ENCODE data around the gene RAD21L1. TPM values are rescaled to one million over a fixed set of nuclear protein-coding genes. Genes with fewer than 3 reads are reported as not detected.

The RAD21L1 gene
- total RNA-seq, 1 donor from 2014 or later, result not detected

DNA sequence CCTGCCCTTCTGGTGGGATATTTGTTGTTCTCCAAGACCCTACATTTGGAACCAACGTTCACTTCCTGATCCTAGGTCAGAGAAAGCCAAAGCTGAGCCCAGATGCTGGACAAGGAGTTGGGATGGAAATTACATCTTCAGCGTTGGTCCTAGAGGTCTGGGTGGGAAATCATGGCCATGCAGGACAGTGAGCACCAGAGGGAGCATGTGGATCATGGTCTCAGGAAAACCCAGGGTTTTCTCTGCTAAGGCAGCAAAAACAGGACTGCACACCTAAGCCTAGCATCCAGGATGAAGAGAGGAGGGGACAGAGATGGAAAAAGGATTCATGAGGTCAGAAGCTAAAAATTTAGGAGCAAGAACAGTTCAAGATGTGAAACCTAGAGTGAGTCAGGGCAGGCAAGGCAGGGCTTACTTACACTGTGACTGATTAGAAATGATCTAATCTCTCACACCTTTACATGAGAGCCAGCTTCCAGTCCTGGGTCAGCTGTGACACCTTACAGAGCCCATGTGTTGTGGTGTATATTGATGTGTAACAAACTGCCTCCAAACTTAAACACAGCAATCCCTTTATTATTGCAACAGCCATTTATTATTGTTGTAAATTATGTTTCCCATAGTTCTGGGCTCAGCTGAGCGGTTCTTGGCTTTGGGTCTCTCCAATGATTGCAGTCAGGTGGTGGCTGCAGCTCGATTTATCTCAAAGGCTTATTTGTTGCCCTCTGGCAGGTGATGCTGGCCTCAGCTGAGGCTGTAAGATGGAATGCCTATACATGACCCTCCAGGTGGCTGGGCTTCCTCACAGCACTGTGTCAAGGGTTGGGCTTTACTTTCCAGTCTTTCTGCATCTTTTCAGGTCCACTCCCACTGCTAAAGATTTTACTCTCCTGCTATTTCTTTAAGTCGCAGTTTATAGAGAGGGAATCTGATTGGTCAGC lies 16.1 kb upstream of the RAD21L1 start:
- peaks cover 43% of the 10 kb centered on the region for H3K27me3 Mint-ChIP-seq
- H3K27ac Mint-ChIP-seq, result no peak overlapping the region
- H3K4me3 Mint-ChIP-seq (ENCODE audit: low read depth), result no peak overlapping the region
- peak; percentile 14 for TF ChIP-seq CTCF (IDR thresholded peaks at IDR 0.05; ENCODE audit: unreplicated experiment)
- no peak for DNase-seq (ENCODE audit: low spot score, unreplicated experiment)
- no peaks in the 10 kb centered on the region for H3K4me1 Mint-ChIP-seq (ENCODE audit: low read depth)
- H3K36me3 Mint-ChIP-seq (ENCODE audit: insufficient read depth), result no peaks in the 10 kb centered on the region
- no peaks in the 10 kb centered on the region for H3K9me3 Mint-ChIP-seq (ENCODE audit: low read depth)

- no peak overlapping the region for H3K4me3 Mint-ChIP-seq (ENCODE audit: low read depth)
- no peaks in the 10 kb centered on the region for H3K9me3 Mint-ChIP-seq (ENCODE audit: low read depth)
- TF ChIP-seq CTCF (IDR thresholded peaks at IDR 0.05; ENCODE audit: unreplicated experiment), result no peak
- H3K27me3 Mint-ChIP-seq, result peaks cover 50% of the 10 kb centered on the region
- no peak overlapping the region for H3K27ac Mint-ChIP-seq
- H3K36me3 Mint-ChIP-seq (ENCODE audit: insufficient read depth), result no peaks in the 10 kb centered on the region
- DNase-seq (ENCODE audit: low spot score, unreplicated experiment), result no peak
- H3K4me1 Mint-ChIP-seq (ENCODE audit: low read depth), result no peaks in the 10 kb centered on the region
Measured at GRCh38 chr20:1210501-1210900, 15.3 kb upstream of the RAD21L1 start.

DNA sequence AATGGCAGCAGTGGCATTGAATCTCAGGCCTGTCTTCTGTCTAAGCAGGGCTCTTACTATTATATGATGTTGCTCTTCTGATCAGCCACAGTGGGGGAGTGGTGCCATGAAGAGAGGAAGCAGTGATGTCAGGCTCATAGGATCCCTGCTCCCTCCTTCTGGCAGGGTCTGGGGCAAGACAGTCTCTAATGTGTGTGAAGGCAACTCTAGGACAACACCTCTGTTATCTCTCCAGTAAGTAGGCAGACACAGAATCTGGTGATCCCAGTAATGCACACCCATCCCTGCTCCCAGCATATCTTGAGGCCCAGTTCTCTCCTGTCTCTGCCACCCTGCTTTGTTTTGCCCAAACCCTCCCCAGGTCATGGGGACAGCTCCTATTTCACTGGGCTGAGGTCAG lies 13.8 kb upstream of the RAD21L1 start:
- Mint-ChIP-seq H3K27ac (no peak overlapping the region), H3K36me3 (ENCODE audit: insufficient read depth) (no peaks in the 10 kb centered on the region), H3K4me1 (ENCODE audit: low read depth) (no peaks in the 10 kb centered on the region), H3K9me3 (ENCODE audit: low read depth) (no peaks in the 10 kb centered on the region), H3K4me3 (ENCODE audit: low read depth) (no peak overlapping the region), H3K27me3 (peaks cover 50% of the 10 kb centered on the region)
- no peak for DNase-seq (ENCODE audit: low spot score, unreplicated experiment)
- TF ChIP-seq CTCF (IDR thresholded peaks at IDR 0.05; ENCODE audit: unreplicated experiment), result no peak

GRCh38 chr20:1212607-1213396 lies 13.0 kb upstream of the RAD21L1 start:
- H3K4me1 Mint-ChIP-seq (ENCODE audit: low read depth), result no peaks in the 10 kb centered on the region
- no peaks in the 10 kb centered on the region for H3K9me3 Mint-ChIP-seq (ENCODE audit: low read depth)
- no peak overlapping the region for H3K4me3 Mint-ChIP-seq (ENCODE audit: low read depth)
- peak; percentile 33 for DNase-seq (ENCODE audit: low spot score, unreplicated experiment)
- H3K27ac Mint-ChIP-seq, result no peak overlapping the region
- TF ChIP-seq CTCF (IDR thresholded peaks at IDR 0.05; ENCODE audit: unreplicated experiment), result peak; percentile 90
- H3K27me3 Mint-ChIP-seq, result peaks cover 46% of the 10 kb centered on the region
- no peaks in the 10 kb centered on the region for H3K36me3 Mint-ChIP-seq (ENCODE audit: insufficient read depth)

GRCh38 chr20:1214838-1215261 lies 11.0 kb upstream of the RAD21L1 start:
- H3K27ac Mint-ChIP-seq, result no peak overlapping the region
- no peak for DNase-seq (ENCODE audit: low spot score, unreplicated experiment)
- no peak for TF ChIP-seq CTCF (IDR thresholded peaks at IDR 0.05; ENCODE audit: unreplicated experiment)
- H3K9me3 Mint-ChIP-seq (ENCODE audit: low read depth), result peaks cover 4% of the 10 kb centered on the region
- H3K4me3 Mint-ChIP-seq (ENCODE audit: low read depth), result no peak overlapping the region
- H3K36me3 Mint-ChIP-seq (ENCODE audit: insufficient read depth), result no peaks in the 10 kb centered on the region
- H3K4me1 Mint-ChIP-seq (ENCODE audit: low read depth), result no peaks in the 10 kb centered on the region
- peaks cover 43% of the 10 kb centered on the region for H3K27me3 Mint-ChIP-seq
